Bronchial epithelial cell (primary cell): ENCODE results near the gene GATD1. TPM values are rescaled to one million over a fixed set of nuclear protein-coding genes. Genes with fewer than 3 reads are reported as not detected.
A peak's percentile ranks its signal among the peaks of the same experiment; 100 is the strongest.

Experiments
- DNase-seq: peaks from one replicate; pipeline ENCODE4 v3.0.0-alpha.2; 2010; ENCODE audit warnings: low read depth
- FAIRE-seq: peaks from 2 replicates; lab custom pipeline; 2011; peaks lifted over from hg19 to GRCh38; lab: Jason Lieb, UNC
- H3K27me3 ChIP-seq: 2 replicates; pipeline ENCODE4 v1.5.1; 2011; ENCODE audit warnings: low read length; ENCODE audit not compliant: control insufficient read depth, insufficient read depth
- H3K36me3 ChIP-seq: 2 replicates; pipeline ENCODE4 v1.5.1; 2011; ENCODE audit warnings: low read length; ENCODE audit not compliant: control insufficient read depth, insufficient read depth
- H3K4me3 ChIP-seq: 2 replicates; pipeline ENCODE4 v1.5.1; 2011; ENCODE audit warnings: mild to moderate bottlenecking, low read depth, low read length, control low read depth
- CTCF ChIP-seq: IDR thresholded peaks from 2 replicates; pipeline ENCODE4 v1.5.1; 2011; ENCODE audit warnings: mild to moderate bottlenecking, moderate library complexity, low read length, control low read depth, inconsistent platforms; ENCODE audit not compliant: insufficient read depth, severe bottlenecking
- total RNA-seq: library from RNA; depleted of rRNA; stranded (reverse); fragments of >200 nt; gene quantifications from 2 replicates; pipeline ENCODE4 v1.2.1, GENCODE V29; 2014

Gene GATD1
- total RNA-seq, 1 donor from 2014 or later = 18.7 TPM

GRCh38 chr11:808427-809286 is 31.4 kb upstream of the GATD1 start:
- no peaks in the 10 kb centered on the region for H3K27me3 ChIP-seq
- FAIRE-seq (no peak), DNase-seq (no peak)
- H3K36me3 ChIP-seq = peaks cover 20% of the 10 kb centered on the region
- peak overlapping the region; percentile 97 for H3K4me3 ChIP-seq
- no peak for TF ChIP-seq CTCF

- FAIRE-seq = no peak
- no peak for DNase-seq
- TF ChIP-seq CTCF = no peak
Observed at GRCh38 chr11:804599-804964, 27.3 kb upstream of the GATD1 start.

GRCh38 chr11:803770-804598 is 26.7 kb upstream of the GATD1 start:
- DNase-seq = peak; percentile 65
- Histone ChIP-seq H3K36me3 (peaks cover 24% of the 10 kb centered on the region), H3K27me3 (no peaks in the 10 kb centered on the region), H3K4me3 (peak overlapping the region; percentile 58)
- FAIRE-seq = no peak
- no peak for TF ChIP-seq CTCF

More at GRCh38 chr11:804599-804964, 27.3 kb upstream of the GATD1 start:
- no peaks in the 10 kb centered on the region for H3K27me3 ChIP-seq
- H3K36me3 ChIP-seq = peaks cover 23% of the 10 kb centered on the region
- H3K4me3 ChIP-seq = peak overlapping the region; percentile 58

- no peak overlapping the region for H3K4me3 ChIP-seq
- H3K27me3 ChIP-seq = no peaks in the 10 kb centered on the region
- peaks cover 24% of the 10 kb centered on the region for H3K36me3 ChIP-seq
- FAIRE-seq (no peak), DNase-seq (no peak)
- TF ChIP-seq CTCF = no peak
Observed at GRCh38 chr11:803467-803742, 26.1 kb upstream of the GATD1 start.

GRCh38 chr11:802693-803466 is 25.6 kb upstream of the GATD1 start:
- no peak for TF ChIP-seq CTCF
- DNase-seq = no peak
- Histone ChIP-seq H3K4me3 (no peak overlapping the region), H3K36me3 (peaks cover 24% of the 10 kb centered on the region), H3K27me3 (no peaks in the 10 kb centered on the region)
- no peak for FAIRE-seq
